Neuronal stem cell (in vitro differentiated cells): ENCODE data around the gene RPL18.

Experiments
- DNase-seq: peaks from one replicate; pipeline ENCODE4 v3.0.0-alpha.2; 2013; ENCODE audit warnings: low spot score
- H2AFZ ChIP-seq: one replicate; pipeline ENCODE4 v1.6.1; 2013; ENCODE audit warnings: mild to moderate bottlenecking, low read length, inconsistent platforms
- H2AK5ac ChIP-seq: 2 replicates; pipeline ENCODE4 v1.6.1; 2013; ENCODE audit warnings: low read depth, mild to moderate bottlenecking, inconsistent platforms, low read length, moderate library complexity, mixed read lengths
- H2BK120ac ChIP-seq: 2 replicates; pipeline ENCODE4 v1.6.1; 2013; ENCODE audit warnings: low read depth, mild to moderate bottlenecking, inconsistent platforms, low read length, moderate library complexity, mixed read lengths
- H2BK12ac ChIP-seq: one replicate; pipeline ENCODE4 v1.6.1; 2013; ENCODE audit warnings: low read length, inconsistent platforms
- H2BK15ac ChIP-seq: 2 replicates; pipeline ENCODE4 v1.6.1; 2013; ENCODE audit warnings: mild to moderate bottlenecking, low read length, inconsistent platforms, mixed read lengths
- H2BK5ac ChIP-seq: one replicate; pipeline ENCODE4 v1.6.1; 2013; ENCODE audit warnings: inconsistent platforms, mild to moderate bottlenecking, low read length, moderate library complexity
- H3K14ac ChIP-seq: one replicate; pipeline ENCODE4 v1.6.1; 2013; ENCODE audit warnings: low read length, inconsistent platforms
- H3K18ac ChIP-seq: 2 replicates; pipeline ENCODE4 v1.6.1; 2013; ENCODE audit warnings: low read length, inconsistent platforms
- H3K23ac ChIP-seq: 2 replicates; pipeline ENCODE4 v1.6.1; 2013; ENCODE audit warnings: low read depth, mild to moderate bottlenecking, mixed read lengths, low read length, inconsistent platforms; ENCODE audit not compliant: poor library complexity
- H3K27ac ChIP-seq: replicated peaks from 3 replicates; pipeline ENCODE4 v1.5.1; 2013; ENCODE audit warnings: low read length, inconsistent platforms
- H3K27me3 ChIP-seq, 3 experiments: 2 replicates each; pipeline ENCODE4 v1.6.1; 2013; ENCODE audit warnings: low read length in 3 of 3, mild to moderate bottlenecking in 2 of 3, inconsistent platforms in 1 of 3, low read depth in 1 of 3, mixed read lengths in 1 of 3, moderate library complexity in 1 of 3; ENCODE audit not compliant: control insufficient read depth in 3 of 3, insufficient read depth in 3 of 3
- H3K36me3 ChIP-seq, 2 donors: replicated peaks in 1 of 2; 2 replicates each; pipeline ENCODE4 v1.6.1; 2013; ENCODE audit warnings: low read length in 2 of 2; ENCODE audit not compliant: control insufficient read depth in 2 of 2, insufficient read depth in 2 of 2
- H3K4ac ChIP-seq: 2 replicates; pipeline ENCODE4 v1.6.1; 2013; ENCODE audit warnings: inconsistent platforms, mild to moderate bottlenecking, low read length, moderate library complexity
- H3K4me1 ChIP-seq, 2 donors: 1 replicate in 1 of 2; 2 replicates in 1 of 2; pipeline ENCODE4 v1.6.1; 2013; ENCODE audit warnings: low read length in 2 of 2, low read depth in 1 of 2; ENCODE audit not compliant: control insufficient read depth in 2 of 2, insufficient read depth in 1 of 2
- H3K4me2 ChIP-seq: one replicate; pipeline ENCODE4 v1.6.1; 2013; ENCODE audit warnings: mild to moderate bottlenecking, low read length, inconsistent platforms; ENCODE audit not compliant: insufficient read depth, poor library complexity, severe bottlenecking
- H3K4me3 ChIP-seq, 2 donors: 2 replicates each; pipeline ENCODE4 v1.5.1; 2013; ENCODE audit warnings: low read length in 2 of 2, mild to moderate bottlenecking in 2 of 2, inconsistent platforms in 1 of 2, moderate library complexity in 1 of 2
- H3K79me1 ChIP-seq: one replicate; pipeline ENCODE4 v1.6.1; 2013; ENCODE audit warnings: low read depth, mild to moderate bottlenecking, inconsistent platforms, low read length, moderate library complexity
- H3K9ac ChIP-seq: one replicate; pipeline ENCODE4 v1.6.1; 2013; ENCODE audit warnings: mild to moderate bottlenecking, low read depth, low read length, inconsistent platforms; ENCODE audit not compliant: poor library complexity
- H3K9me3 ChIP-seq, 2 donors: replicated peaks in 1 of 2; 2 replicates each; pipeline versions ENCODE3 to v1.6.1; 2013; ENCODE audit warnings: low read length in 2 of 2, mild to moderate bottlenecking in 2 of 2, inconsistent platforms in 1 of 2, low read depth in 1 of 2, mixed read lengths in 1 of 2, moderate library complexity in 1 of 2; ENCODE audit not compliant: control insufficient read depth in 2 of 2, insufficient read depth in 1 of 2
- H4K8ac ChIP-seq: one replicate; pipeline ENCODE4 v1.6.1; 2013; ENCODE audit warnings: low read depth, mild to moderate bottlenecking, inconsistent platforms, low read length, moderate library complexity
- H4K91ac ChIP-seq: one replicate; pipeline ENCODE4 v1.6.1; 2013; ENCODE audit warnings: low read length, low read depth, mild to moderate bottlenecking, inconsistent platforms; ENCODE audit not compliant: poor library complexity
- WGBS, 2 donors: extraction: QIAGEN DNeasy Blood & Tissue Kit; methylation state at CpG; one replicate each; pipeline ENCODE4 v1.1.7; 2013; ENCODE audit warnings: missing lambda C conversion rate in 2 of 2, mixed read lengths in 1 of 2; ENCODE audit not compliant: insufficient read length in 2 of 2, insufficient replicate concordance in 1 of 2; ENCODE audit errors: extremely low coverage in 2 of 2; 5-methylcytosine and 5-hydroxymethylcytosine counted together

The RPL18 gene

GRCh38 chr19:48637449-48637947, 18.5 kb upstream of the RPL18 start:
- no CpG with 5 or more reads among the region's 38 CpGs for WGBS, 2 donors
- Histone ChIP-seq H3K4ac (no peak overlapping the region), H3K4me3 (peak overlapping the region; percentile 71)

GRCh38 chr19:48636859-48637448, 18.0 kb upstream of the RPL18 start, which contains the start of gene DBP:
Gene DBP (minus strand): TSS chr19:48637379. CDS start chr19:48636994, 385 bp downstream.
- Histone ChIP-seq H3K27ac (peak within 1 kb of the TSS; percentile 89), H2AFZ (peak within 1 kb of the TSS; percentile 77), H3K18ac (peak within 1 kb of the TSS; percentile 96), H3K4me2 (peak within 1 kb of the TSS; percentile 97), H2AK5ac (peak within 1 kb of the TSS; percentile 60), H4K91ac (no peak within 1 kb of the TSS), H3K36me3 (peaks cover 5 to 9% of the 10 kb centered on the region in 2 donors), H3K9ac (peak within 1 kb of the TSS; percentile 92), H2BK15ac (peak within 1 kb of the TSS; percentile 80), H2BK12ac (no peak within 1 kb of the TSS), H3K14ac (no peak within 1 kb of the TSS), H3K79me1 (no peaks in the 10 kb centered on the region), H2BK120ac (no peak within 1 kb of the TSS), H3K9me3 (peaks cover 0 to 3% of the 10 kb centered on the region in 2 donors), H3K4ac (peak within 1 kb of the TSS; percentile 8), H2BK5ac (peak within 1 kb of the TSS; percentile 84), H3K4me3 (peak within 1 kb of the TSS; percentile 71 to 78), H3K4me1 (peaks cover 20 to 36% of the 10 kb centered on the region in 2 donors), H4K8ac (no peak within 1 kb of the TSS), H3K27me3 (peaks cover 0 to 4% (median 0%) of the 10 kb centered on the region in 3 experiments), H3K23ac (peak within 1 kb of the TSS; percentile 34)
- DNase-seq, result no peak
- no CpG with 5 or more reads among the region's 40 CpGs for WGBS, 2 donors

More at GRCh38 chr19:48637449-48637947, 18.5 kb upstream of the RPL18 start:
- no peak overlapping the region for H2BK15ac ChIP-seq
- no peak overlapping the region for H3K9ac ChIP-seq
- H2BK12ac ChIP-seq, result no peak overlapping the region
- peaks cover 20 to 36% of the 10 kb centered on the region in 2 donors for H3K4me1 ChIP-seq
- H3K18ac ChIP-seq, result no peak overlapping the region
- no peak overlapping the region for H2BK120ac ChIP-seq
- H3K27ac ChIP-seq, result peak overlapping the region; percentile 89
- H3K79me1 ChIP-seq, result no peaks in the 10 kb centered on the region
- no peak overlapping the region for H3K14ac ChIP-seq
- peak overlapping the region; percentile 77 for H2AFZ ChIP-seq
- peak overlapping the region; percentile 97 for H3K4me2 ChIP-seq
- no peak overlapping the region for H2AK5ac ChIP-seq
- H3K9me3 ChIP-seq, result peaks cover 0 to 3% of the 10 kb centered on the region in 2 donors
- H2BK5ac ChIP-seq, result no peak overlapping the region
- peak overlapping the region; percentile 3 for H3K23ac ChIP-seq
- no peak overlapping the region for H4K8ac ChIP-seq
- DNase-seq, result peak; percentile 99
- peaks cover 5 to 9% of the 10 kb centered on the region in 2 donors for H3K36me3 ChIP-seq
- H4K91ac ChIP-seq, result no peak overlapping the region
- H3K27me3 ChIP-seq, result peaks cover 0 to 4% (median 0%) of the 10 kb centered on the region in 3 experiments

GRCh38 chr19:48635966-48636858, 17.2 kb upstream of the RPL18 start:
- peak overlapping the region; percentile 96 for H3K18ac ChIP-seq

More at GRCh38 chr19:48635966-48636858, 17.2 kb upstream of the RPL18 start:
- Histone ChIP-seq H3K4me3 (peak overlapping the region; percentile 71 to 78), H3K79me1 (no peaks in the 10 kb centered on the region), H2BK120ac (no peak overlapping the region), H3K27me3 (peaks cover 0 to 4% (median 0%) of the 10 kb centered on the region in 3 experiments), H2AFZ (peak overlapping the region; percentile 83), H3K4me1 (peaks cover 21 to 39% of the 10 kb centered on the region in 2 donors), H2BK5ac (peak overlapping the region; percentile 84), H3K9me3 (peaks cover 0 to 3% of the 10 kb centered on the region in 2 donors), H3K14ac (peak overlapping the region; percentile 63), H3K4me2 (peak overlapping the region; percentile 97), H3K9ac (peak overlapping the region; percentile 88), H2BK15ac (peak overlapping the region; percentile 78), H3K36me3 (peaks cover 5 to 10% of the 10 kb centered on the region in 2 donors), H3K27ac (no peak overlapping the region), H4K91ac (no peak overlapping the region), H2BK12ac (no peak overlapping the region), H3K23ac (peak overlapping the region; percentile 81), H2AK5ac (peak overlapping the region; percentile 60), H3K4ac (peak overlapping the region; percentile 8), H4K8ac (no peak overlapping the region)
- no peak for DNase-seq
- no CpG with 5 or more reads among the region's 35 CpGs for WGBS, 2 donors
